Loucy (cell line): Measurements from ENCODE around the gene RPS3A.

Source experiments
- H2AFZ ChIP-seq: fragments of 200-600 bp; sonication (generic); 2 replicates; pipeline ENCODE4 v1.6.0; 2016; ENCODE audit warnings: antibody characterized with exemption, mild to moderate bottlenecking, low read length, moderate library complexity
- H3F3A ChIP-seq: fragments of 200-600 bp; 2 replicates; pipeline ENCODE4 v1.6.0; 2016; ENCODE audit warnings: antibody characterized with exemption, low read depth, mild to moderate bottlenecking
- H3K27me3 ChIP-seq: fragments of 200-600 bp; sonication (generic); 2 replicates; pipeline ENCODE4 v1.6.1; 2014; ENCODE audit warnings: low read length, mild to moderate bottlenecking; ENCODE audit not compliant: insufficient read depth, poor library complexity, severe bottlenecking
- H3K36me3 ChIP-seq: fragments of 200-600 bp; sonication (generic); 2 replicates; pipeline ENCODE4 v1.6.1; 2016; ENCODE audit warnings: low read length; ENCODE audit not compliant: insufficient read depth
- H3K4me1 ChIP-seq: fragments of 200-600 bp; sonication (generic); 2 replicates; pipeline ENCODE4 v1.5.1; 2014; ENCODE audit warnings: low read length, mild to moderate bottlenecking; ENCODE audit not compliant: insufficient read depth, poor library complexity, severe bottlenecking
- H3K4me2 ChIP-seq: fragments of 200-600 bp; sonication (generic); 2 replicates; pipeline ENCODE4 v1.6.0; 2014; ENCODE audit warnings: antibody characterized with exemption, low read length, low read depth, mild to moderate bottlenecking; ENCODE audit not compliant: poor library complexity, severe bottlenecking
- H3K4me3 ChIP-seq: fragments of 200-600 bp; sonication (generic); 2 replicates; pipeline ENCODE4 v1.5.1; 2014; ENCODE audit warnings: low read length, mild to moderate bottlenecking, mixed read lengths; ENCODE audit not compliant: poor library complexity, severe bottlenecking
- H3K79me2 ChIP-seq: fragments of 200-600 bp; sonication (generic); 2 replicates; pipeline ENCODE4 v1.6.1; 2014; ENCODE audit warnings: low read length; ENCODE audit not compliant: insufficient read depth
- H3K9ac ChIP-seq: fragments of 200-600 bp; sonication (generic); 2 replicates; pipeline ENCODE4 v1.6.0; 2014; ENCODE audit warnings: mild to moderate bottlenecking, low read depth, low read length, moderate library complexity; ENCODE audit not compliant: poor library complexity, severe bottlenecking
- H3K9me2 ChIP-seq: fragments of 200-600 bp; sonication (generic); replicated peaks from 2 replicates; pipeline ENCODE4 v1.6.1; 2016; ENCODE audit warnings: low read depth, low read length, mixed read lengths
- H3K9me3 ChIP-seq: fragments of 200-600 bp; sonication (generic); 2 replicates; pipeline ENCODE4 v1.6.1; 2014; ENCODE audit warnings: mild to moderate bottlenecking, antibody characterized with exemption, low read length, low read depth; ENCODE audit not compliant: insufficient read depth
- H4K20me1 ChIP-seq: fragments of 200-600 bp; sonication (generic); 2 replicates; pipeline ENCODE4 v1.6.0; 2014; ENCODE audit warnings: antibody characterized with exemption, low read length, mild to moderate bottlenecking; ENCODE audit not compliant: insufficient read depth, poor library complexity, severe bottlenecking
- EZH2phosphoT487 ChIP-seq: fragments of 200-600 bp; IDR thresholded peaks from 2 replicates; pipeline ENCODE4 v1.6.1; 2018; ENCODE audit warnings: antibody characterized with exemption, mild to moderate bottlenecking, moderate library complexity, borderline replicate concordance
- TF ChIP-seq, protein P1 (sequence below): fragments of 200-600 bp; sonication (generic); conservative IDR thresholded peaks from 2 replicates; pipeline ENCODE4 v1.5.1; 2014; ENCODE audit warnings: mild to moderate bottlenecking, antibody characterized with exemption, low read length

Gene RPS3A

GRCh38 chr4:151103758-151104157 lies 4.3 kb downstream of the RPS3A start:
- H3K36me3 ChIP-seq = peaks cover 69% of the 10 kb centered on the region
- H3K4me2 ChIP-seq = peak overlapping the region; percentile 80
- TF ChIP-seq EZH2phosphoT487 = no peak
- TF ChIP-seq, protein P1, sequence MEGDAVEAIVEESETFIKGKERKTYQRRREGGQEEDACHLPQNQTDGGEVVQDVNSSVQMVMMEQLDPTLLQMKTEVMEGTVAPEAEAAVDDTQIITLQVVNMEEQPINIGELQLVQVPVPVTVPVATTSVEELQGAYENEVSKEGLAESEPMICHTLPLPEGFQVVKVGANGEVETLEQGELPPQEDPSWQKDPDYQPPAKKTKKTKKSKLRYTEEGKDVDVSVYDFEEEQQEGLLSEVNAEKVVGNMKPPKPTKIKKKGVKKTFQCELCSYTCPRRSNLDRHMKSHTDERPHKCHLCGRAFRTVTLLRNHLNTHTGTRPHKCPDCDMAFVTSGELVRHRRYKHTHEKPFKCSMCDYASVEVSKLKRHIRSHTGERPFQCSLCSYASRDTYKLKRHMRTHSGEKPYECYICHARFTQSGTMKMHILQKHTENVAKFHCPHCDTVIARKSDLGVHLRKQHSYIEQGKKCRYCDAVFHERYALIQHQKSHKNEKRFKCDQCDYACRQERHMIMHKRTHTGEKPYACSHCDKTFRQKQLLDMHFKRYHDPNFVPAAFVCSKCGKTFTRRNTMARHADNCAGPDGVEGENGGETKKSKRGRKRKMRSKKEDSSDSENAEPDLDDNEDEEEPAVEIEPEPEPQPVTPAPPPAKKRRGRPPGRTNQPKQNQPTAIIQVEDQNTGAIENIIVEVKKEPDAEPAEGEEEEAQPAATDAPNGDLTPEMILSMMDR = no peak

GRCh38 chr4:151104621-151105020 lies 5.2 kb downstream of the RPS3A start:
- H3K9ac ChIP-seq = no peak overlapping the region
- peak overlapping the region; percentile 93 for H3K4me3 ChIP-seq
- no peak overlapping the region for H2AFZ ChIP-seq
- TF ChIP-seq, protein P1 = no peak
- TF ChIP-seq EZH2phosphoT487 = no peak
- H3K27me3 ChIP-seq = peaks cover 9% of the 10 kb centered on the region
- no peaks in the 10 kb centered on the region for H3F3A ChIP-seq
- H3K4me2 ChIP-seq = peak overlapping the region; percentile 80
- peaks cover 13% of the 10 kb centered on the region for H3K4me1 ChIP-seq
- peaks cover 76% of the 10 kb centered on the region for H4K20me1 ChIP-seq
- H3K9me2 ChIP-seq = no peaks in the 10 kb centered on the region
- H3K9me3 ChIP-seq = no peaks in the 10 kb centered on the region
- H3K79me2 ChIP-seq = peaks cover 75% of the 10 kb centered on the region
- peaks cover 69% of the 10 kb centered on the region for H3K36me3 ChIP-seq

More at GRCh38 chr4:151103758-151104157, 4.3 kb downstream of the RPS3A start:
- H3K4me1 ChIP-seq = peaks cover 17% of the 10 kb centered on the region
- H3K9me2 ChIP-seq = no peaks in the 10 kb centered on the region
- H3K27me3 ChIP-seq = peaks cover 12% of the 10 kb centered on the region
- H2AFZ ChIP-seq = no peak overlapping the region
- H3K79me2 ChIP-seq = peaks cover 77% of the 10 kb centered on the region
- peak overlapping the region; percentile 99 for H3K9ac ChIP-seq
- peak overlapping the region; percentile 93 for H3K4me3 ChIP-seq
- peaks cover 76% of the 10 kb centered on the region for H4K20me1 ChIP-seq
- no peaks in the 10 kb centered on the region for H3F3A ChIP-seq
- H3K9me3 ChIP-seq = no peaks in the 10 kb centered on the region

DNA sequence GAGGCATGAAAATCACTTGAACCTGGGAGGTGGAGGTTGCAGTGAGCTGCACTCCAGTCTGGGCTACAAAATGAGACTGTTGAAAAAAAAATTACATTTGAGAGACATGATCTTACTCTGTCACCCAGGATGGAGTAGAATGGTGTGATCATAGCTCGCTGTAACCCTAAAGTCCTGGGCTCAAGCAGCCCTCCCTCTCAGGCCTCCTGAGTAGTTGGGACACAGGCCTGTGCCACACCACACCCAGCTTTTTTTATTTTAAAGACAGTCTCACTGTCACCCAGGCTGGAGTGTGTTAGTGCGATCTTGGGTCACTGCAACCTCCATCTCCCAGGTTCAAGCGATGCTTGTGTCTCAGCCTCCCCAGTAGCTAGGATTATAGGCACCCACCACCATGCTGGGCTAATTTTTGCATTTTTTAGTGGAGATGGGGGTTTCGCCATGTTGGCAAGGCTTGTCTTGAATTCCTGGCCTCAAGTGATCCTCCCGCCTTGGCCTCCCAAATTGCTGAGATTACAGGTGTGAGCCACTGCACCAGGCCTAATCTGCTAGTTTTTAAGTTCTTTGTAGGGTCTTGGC lies 6.1 kb downstream of the RPS3A start:
- Histone ChIP-seq H4K20me1 (peaks cover 67% of the 10 kb centered on the region), H3K4me2 (peak overlapping the region; percentile 13), H3K4me3 (no peak overlapping the region), H3K27me3 (no peaks in the 10 kb centered on the region), H3F3A (no peaks in the 10 kb centered on the region), H2AFZ (no peak overlapping the region), H3K36me3 (peaks cover 65% of the 10 kb centered on the region), H3K4me1 (peaks cover 13% of the 10 kb centered on the region), H3K9me2 (no peaks in the 10 kb centered on the region), H3K79me2 (peaks cover 66% of the 10 kb centered on the region), H3K9me3 (no peaks in the 10 kb centered on the region), H3K9ac (no peak overlapping the region)
- no peak for TF ChIP-seq EZH2phosphoT487
- TF ChIP-seq, protein P1 = no peak
